HG02642 (cell line): ENCODE measurements around the gene DYRK1B.

Source experiments
- ATAC-seq: cut with Tn5 transposase; IDR thresholded peaks from one replicate; pipeline ENCODE4 v1.9.1; 2021; ENCODE audit warnings: mild to moderate bottlenecking; ENCODE audit not compliant: unreplicated experiment, poor library complexity

DYRK1B gene

GRCh38 chr19:39832341-39833083 lies 1.4 kb downstream of the DYRK1B start:
- ATAC-seq: no peak

- ATAC-seq: no peak
Observed at GRCh38 chr19:39831679-39832078, 2.3 kb downstream of the DYRK1B start.

- no peak for ATAC-seq
Observed at GRCh38 chr19:39830847-39831246, 3.1 kb downstream of the DYRK1B start.

- no peak for ATAC-seq
Observed at GRCh38 chr19:39830406-39830805, 3.6 kb downstream of the DYRK1B start.

- ATAC-seq: no peak
Observed at GRCh38 chr19:39829702-39830275, 4.2 kb downstream of the DYRK1B start.

- no peak for ATAC-seq
Observed at GRCh38 chr19:39828654-39829032, 5.3 kb downstream of the DYRK1B start.

- ATAC-seq: no peak
Observed at GRCh38 chr19:39828015-39828653, 5.8 kb downstream of the DYRK1B start.

- ATAC-seq: no peak
Observed at GRCh38 chr19:39827216-39827615, 6.7 kb downstream of the DYRK1B start.

GRCh38 chr19:39826311-39826945 lies 7.5 kb downstream of the DYRK1B start:
- no peak for ATAC-seq

- ATAC-seq: no peak
Observed at GRCh38 chr19:39825531-39826076, 8.4 kb downstream of the DYRK1B start.

GRCh38 chr19:39825093-39825463 lies 8.9 kb downstream of the DYRK1B start:
- no peak for ATAC-seq

GRCh38 chr19:39824143-39825092 lies 9.5 kb downstream of the DYRK1B start:
- peak; percentile 93 for ATAC-seq

GRCh38 chr19:39823686-39824085 lies 10.3 kb downstream of the DYRK1B start:
- no peak for ATAC-seq

- no peak for ATAC-seq
Observed at GRCh38 chr19:39820696-39821095, 13.3 kb downstream of the DYRK1B start.

- ATAC-seq: no peak
Observed at GRCh38 chr19:39819786-39820185, 14.2 kb downstream of the DYRK1B start.

GRCh38 chr19:39818626-39819097 lies 15.3 kb downstream of the DYRK1B start:
- ATAC-seq: no peak

- ATAC-seq: no peak
Observed at GRCh38 chr19:39817888-39818561, 15.9 kb downstream of the DYRK1B start.

GRCh38 chr19:39816287-39817048 lies 17.5 kb downstream of the DYRK1B start:
- ATAC-seq: no peak
